Stimulated activated effector memory CD8-positive, alpha-beta T cell treated with anti-CD3 and anti-CD28 coated beads, Interleukin-12 subunit alpha, Interleukin-12 subunit beta, amount 100 ng/mL, for 72 hours (primary cell): ENCODE data around the gene FAM83C.

ENCODE experiments used
- ATAC-seq: fragments of 150-1000 bp; cut with Tn5 transposase; 2 replicates; pipeline ENCODE4 v1.10.0; 2021
- DNase-seq, 2 donors: peaks; one replicate each; pipeline ENCODE4 v3.0.0; 2021 to 2022; ENCODE audit warnings: low spot score in 2 of 2
- H3K27ac Mint-ChIP-seq: one replicate; pipeline ENCODE4 v1.8.0; 2022; ENCODE audit warnings: mild to moderate bottlenecking, mixed read lengths
- H3K36me3 Mint-ChIP-seq: one replicate; pipeline ENCODE4 v1.8.0; 2022; ENCODE audit warnings: mild to moderate bottlenecking, mixed read lengths
- H3K4me1 Mint-ChIP-seq: one replicate; pipeline ENCODE4 v1.8.0; 2022; ENCODE audit warnings: mixed read lengths
- H3K4me3 Mint-ChIP-seq: one replicate; pipeline ENCODE4 v1.8.0; 2022; ENCODE audit warnings: mild to moderate bottlenecking, mixed read lengths
- H3K9me3 Mint-ChIP-seq: one replicate; pipeline ENCODE4 v1.8.0; 2022; ENCODE audit warnings: mixed read lengths

FAM83C gene

DNA sequence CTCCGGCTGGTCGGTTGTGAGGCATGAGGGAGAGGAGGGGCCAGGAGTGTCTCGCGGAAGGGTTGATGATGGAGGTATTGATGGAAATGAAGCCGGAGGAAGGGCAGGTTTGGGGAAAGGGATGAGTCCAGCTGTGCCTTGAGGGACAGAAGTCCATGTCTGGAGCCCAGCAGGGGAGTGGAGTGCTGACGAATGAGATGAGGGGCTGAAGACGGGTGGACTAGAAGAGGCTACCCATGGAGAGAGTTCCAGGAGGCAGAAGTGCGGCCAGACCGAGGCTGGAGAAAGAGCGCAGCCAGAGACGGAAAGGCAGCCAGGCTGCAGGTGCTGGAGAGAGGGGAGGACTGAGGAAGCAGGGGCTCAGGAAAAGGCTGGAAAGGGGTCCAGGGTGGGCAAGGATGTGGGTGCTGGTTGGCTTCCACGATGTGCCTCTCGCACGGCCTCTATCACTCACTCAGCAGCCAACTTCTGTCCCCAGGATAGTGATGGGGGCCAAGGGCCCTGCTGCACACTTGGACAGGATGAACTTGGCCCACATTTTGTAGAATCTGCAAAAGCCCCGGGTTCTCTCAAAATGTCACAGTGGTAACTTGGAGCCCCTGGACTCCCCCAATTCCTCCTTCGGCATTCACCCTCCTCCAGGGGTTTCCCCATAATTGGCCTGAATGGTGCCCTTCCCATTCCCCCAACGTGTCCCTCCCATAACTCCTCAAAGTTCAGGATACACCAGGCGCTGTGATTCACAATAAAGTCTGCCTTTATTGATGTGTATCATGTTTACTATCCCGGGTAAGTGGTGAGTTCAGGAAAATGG, 7.0 kb downstream of the FAM83C start:
- Mint-ChIP-seq H3K4me1 (peaks cover 30% of the 10 kb centered on the region), H3K4me3 (peak overlapping the region; percentile 87), H3K36me3 (peaks cover 50% of the 10 kb centered on the region), H3K9me3 (no peaks in the 10 kb centered on the region), H3K27ac (peak overlapping the region; percentile 94)
- ATAC-seq: no peak
- DNase-seq: no peak

DNA sequence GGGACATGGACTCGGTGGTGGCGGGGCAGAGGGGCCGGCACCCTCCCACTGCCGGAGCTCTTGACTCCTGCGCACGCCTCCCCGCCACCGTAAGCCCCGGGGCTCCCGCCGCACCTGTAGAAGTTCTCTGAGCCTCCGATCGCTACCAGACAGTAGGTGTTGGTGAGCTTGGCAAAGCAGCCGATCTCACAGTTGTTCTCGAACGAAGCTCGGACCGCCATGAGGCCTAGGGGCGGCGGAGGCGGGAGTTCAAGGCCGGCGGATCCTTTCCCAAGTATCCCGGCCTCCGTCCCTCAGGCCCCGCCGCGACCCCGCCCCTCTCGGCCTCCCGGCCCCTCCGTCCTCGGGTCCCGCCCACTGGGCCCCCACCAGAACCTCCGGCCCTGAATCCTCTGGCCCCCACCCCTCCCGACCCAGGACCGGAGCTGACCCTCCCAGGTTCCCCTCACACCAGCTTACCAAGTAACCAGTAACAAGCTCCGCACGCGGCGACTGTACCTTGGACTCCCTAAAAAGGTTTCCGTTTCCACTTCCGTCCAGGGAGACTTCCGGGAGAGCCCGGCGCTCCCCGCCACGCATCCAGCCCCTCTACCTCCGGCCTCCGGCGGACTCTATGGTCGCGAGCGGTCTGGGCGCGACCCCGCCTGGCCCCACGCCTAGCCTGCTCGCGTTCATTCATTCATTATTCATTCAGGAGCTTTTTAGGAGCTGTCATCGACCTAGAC, 7.8 kb downstream of the FAM83C start, which contains the start of gene EIF6:
TSS of gene EIF6 (minus strand) at position 506 of the 725 bp plus-strand sequence. CDS start at position 221, 285 bp downstream.
- peaks cover 33% of the 10 kb centered on the region for H3K4me1 Mint-ChIP-seq
- peak within 1 kb of the TSS; percentile 87 for H3K4me3 Mint-ChIP-seq
- ATAC-seq (peak; percentile 87), DNase-seq (peak; percentile 67 to 89)
- H3K36me3 Mint-ChIP-seq: peaks cover 57% of the 10 kb centered on the region
- peak within 1 kb of the TSS; percentile 94 for H3K27ac Mint-ChIP-seq
- H3K9me3 Mint-ChIP-seq: no peaks in the 10 kb centered on the region

DNA sequence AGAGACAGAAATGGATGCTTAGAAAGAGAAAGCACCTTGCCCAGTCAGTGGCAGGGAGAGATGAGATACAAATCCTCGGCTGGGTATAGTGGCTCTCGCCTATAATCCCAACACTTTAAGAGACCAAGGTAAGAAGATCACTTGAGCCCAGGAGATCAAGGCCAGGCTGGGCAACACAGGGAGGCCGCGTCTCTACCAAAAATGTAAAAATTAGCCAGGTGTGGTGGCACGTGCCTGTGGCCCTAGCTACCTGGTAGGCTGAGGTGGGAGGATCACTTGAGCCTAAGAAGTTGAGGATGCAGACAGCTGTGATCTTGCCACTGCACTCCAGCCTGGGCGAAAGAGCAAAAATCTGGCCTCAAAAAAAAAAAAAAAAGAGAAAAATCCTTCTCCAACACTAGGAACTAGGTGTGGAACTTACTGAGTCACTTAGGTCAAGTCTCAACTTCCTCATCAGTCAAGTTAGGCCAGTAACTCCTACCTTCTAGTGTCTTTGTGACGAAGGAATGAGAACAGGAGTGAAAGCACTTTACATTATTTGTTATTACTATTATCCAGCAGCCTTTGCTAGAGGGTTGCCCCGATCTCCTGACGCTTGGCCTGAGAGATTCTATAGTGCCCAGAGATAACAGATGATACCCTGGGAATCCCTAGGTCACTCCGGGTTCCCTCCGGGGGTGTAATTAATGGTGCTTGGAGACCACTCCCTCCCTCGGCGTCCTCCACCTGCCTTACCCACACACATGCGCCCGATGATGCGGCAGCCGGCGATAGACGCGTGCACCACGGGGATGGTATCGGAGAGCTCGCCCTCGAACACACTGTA, 8.6 kb downstream of the FAM83C start:
- peak in 1 of 2 donors; percentile 59 for DNase-seq
- H3K4me3 Mint-ChIP-seq: peak overlapping the region; percentile 87

DNA sequence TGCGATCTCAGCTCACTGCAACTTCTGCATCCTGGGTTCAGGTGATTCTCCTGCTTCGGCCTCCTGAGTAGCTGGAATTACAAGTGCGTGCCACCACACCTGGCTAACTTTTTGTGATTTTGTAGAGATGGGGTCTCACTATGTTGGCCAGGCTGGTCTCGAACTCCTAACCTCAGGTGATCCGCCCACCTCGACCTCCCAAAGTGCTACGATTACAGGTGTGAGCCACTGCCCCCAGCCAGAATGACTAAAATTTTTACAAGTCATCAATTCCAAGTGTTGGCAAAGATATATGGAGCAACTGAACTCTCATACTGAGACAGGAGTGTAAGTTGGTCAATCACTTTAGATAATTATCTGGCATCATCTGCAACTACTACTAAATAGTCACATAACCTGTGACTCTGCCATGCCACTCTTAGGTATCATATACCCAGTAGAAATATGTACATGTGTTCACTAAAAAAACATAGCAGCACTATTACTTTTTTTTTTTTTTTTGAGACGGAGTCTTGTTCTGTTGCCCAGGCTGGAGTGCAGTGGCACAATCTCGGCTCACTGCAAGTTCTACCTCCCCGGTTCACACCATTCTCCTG, 10.6 kb downstream of the FAM83C start:
- Mint-ChIP-seq H3K36me3 (peaks cover 86% of the 10 kb centered on the region), H3K4me1 (peaks cover 52% of the 10 kb centered on the region), H3K9me3 (no peaks in the 10 kb centered on the region), H3K27ac (no peak overlapping the region), H3K4me3 (no peak overlapping the region)
- DNase-seq (no peak), ATAC-seq (no peak)

More for the DNA sequence above, 8.6 kb downstream of the FAM83C start:
- Mint-ChIP-seq H3K36me3 (peaks cover 65% of the 10 kb centered on the region), H3K4me1 (peaks cover 37% of the 10 kb centered on the region), H3K27ac (peak overlapping the region; percentile 94), H3K9me3 (no peaks in the 10 kb centered on the region)
- ATAC-seq: peak; percentile 54

DNA sequence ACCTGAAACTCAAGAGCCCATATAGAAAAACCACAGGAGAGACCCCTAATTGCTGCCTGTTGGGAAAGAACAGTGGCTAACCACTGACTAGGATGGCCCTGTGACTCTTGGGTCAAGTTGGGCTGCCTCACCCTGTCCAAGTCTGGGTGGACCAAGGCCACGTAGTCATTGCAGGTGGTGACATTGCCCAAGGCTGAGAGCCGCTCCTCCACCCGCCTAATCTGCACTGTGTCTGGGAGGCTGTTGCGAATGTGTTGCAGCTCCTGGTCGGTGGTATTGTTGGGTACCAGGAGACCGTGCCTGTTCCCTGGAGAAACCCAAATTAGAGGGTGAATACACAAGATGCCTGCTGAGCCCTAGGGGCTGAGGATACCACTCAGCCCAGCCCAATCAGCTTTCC, 11.7 kb downstream of the FAM83C start:
- H3K36me3 Mint-ChIP-seq: peaks cover 89% of the 10 kb centered on the region
- H3K4me1 Mint-ChIP-seq: peaks cover 54% of the 10 kb centered on the region
- no peak overlapping the region for H3K4me3 Mint-ChIP-seq

DNA sequence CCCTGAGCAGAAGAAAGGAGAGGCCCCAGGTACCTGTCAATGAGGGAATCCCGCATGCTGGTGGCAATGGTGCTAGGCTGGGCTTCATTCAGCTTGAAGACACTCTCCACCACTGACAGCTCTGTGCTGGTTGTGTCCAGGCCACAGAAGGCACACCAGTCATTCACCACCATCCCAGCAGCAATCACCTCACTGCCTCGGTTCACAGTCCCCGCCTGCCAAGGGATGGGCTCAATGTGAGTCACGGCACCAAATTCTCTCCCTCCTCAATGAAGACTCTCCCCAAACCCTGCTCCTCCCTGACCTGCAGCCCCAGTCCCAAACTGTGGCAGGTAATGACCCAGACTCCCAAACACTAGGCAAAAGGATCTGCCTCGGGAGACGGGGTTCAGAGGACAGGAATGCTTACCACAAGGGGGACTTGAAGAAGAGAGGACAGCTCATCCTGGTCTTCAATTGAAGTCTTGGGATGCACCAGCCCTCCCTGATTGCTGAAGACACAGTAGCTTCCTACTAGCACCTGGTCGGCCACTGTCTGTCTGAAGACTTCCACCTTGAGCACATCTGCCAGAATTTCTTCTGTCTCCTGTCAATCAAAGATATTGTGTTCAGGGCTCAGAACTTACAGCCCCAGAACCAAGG, 12.6 kb downstream of the FAM83C start:
- Mint-ChIP-seq H3K4me1 (peaks cover 48% of the 10 kb centered on the region), H3K4me3 (no peak overlapping the region)

More for the DNA sequence above, 11.7 kb downstream of the FAM83C start:
- peak overlapping the region; percentile 99 for H3K27ac Mint-ChIP-seq
- H3K9me3 Mint-ChIP-seq: no peaks in the 10 kb centered on the region
- no peak for ATAC-seq
- no peak for DNase-seq

DNA sequence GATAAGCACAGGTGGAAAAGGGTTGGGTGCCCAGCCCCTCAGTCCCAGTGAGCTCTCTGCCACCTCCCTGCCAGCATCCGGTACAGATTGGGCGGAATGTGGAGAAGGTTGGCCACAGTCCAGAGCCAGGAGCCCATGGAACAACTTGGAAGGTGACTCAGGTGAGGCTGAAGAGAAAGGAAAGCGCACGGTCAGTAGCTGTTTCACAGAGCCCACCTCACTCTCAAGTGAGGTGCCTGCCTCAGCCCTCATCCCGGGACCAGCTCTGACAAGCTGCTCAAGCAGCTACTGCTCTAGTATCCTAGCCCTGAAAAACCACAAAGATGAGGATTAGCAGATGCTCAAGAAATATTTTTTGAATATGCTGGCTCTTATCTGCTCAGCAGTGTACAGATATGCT, 13.2 kb downstream of the FAM83C start:
- Mint-ChIP-seq H3K27ac (peak overlapping the region; percentile 99), H3K9me3 (no peaks in the 10 kb centered on the region), H3K36me3 (peaks cover 87% of the 10 kb centered on the region), H3K4me1 (peaks cover 46% of the 10 kb centered on the region), H3K4me3 (no peak overlapping the region)
- ATAC-seq (no peak), DNase-seq (no peak)

More for the DNA sequence above, 12.6 kb downstream of the FAM83C start:
- Mint-ChIP-seq H3K36me3 (peaks cover 86% of the 10 kb centered on the region), H3K9me3 (no peaks in the 10 kb centered on the region), H3K27ac (peak overlapping the region; percentile 99)
- DNase-seq (no peak), ATAC-seq (no peak)

DNA sequence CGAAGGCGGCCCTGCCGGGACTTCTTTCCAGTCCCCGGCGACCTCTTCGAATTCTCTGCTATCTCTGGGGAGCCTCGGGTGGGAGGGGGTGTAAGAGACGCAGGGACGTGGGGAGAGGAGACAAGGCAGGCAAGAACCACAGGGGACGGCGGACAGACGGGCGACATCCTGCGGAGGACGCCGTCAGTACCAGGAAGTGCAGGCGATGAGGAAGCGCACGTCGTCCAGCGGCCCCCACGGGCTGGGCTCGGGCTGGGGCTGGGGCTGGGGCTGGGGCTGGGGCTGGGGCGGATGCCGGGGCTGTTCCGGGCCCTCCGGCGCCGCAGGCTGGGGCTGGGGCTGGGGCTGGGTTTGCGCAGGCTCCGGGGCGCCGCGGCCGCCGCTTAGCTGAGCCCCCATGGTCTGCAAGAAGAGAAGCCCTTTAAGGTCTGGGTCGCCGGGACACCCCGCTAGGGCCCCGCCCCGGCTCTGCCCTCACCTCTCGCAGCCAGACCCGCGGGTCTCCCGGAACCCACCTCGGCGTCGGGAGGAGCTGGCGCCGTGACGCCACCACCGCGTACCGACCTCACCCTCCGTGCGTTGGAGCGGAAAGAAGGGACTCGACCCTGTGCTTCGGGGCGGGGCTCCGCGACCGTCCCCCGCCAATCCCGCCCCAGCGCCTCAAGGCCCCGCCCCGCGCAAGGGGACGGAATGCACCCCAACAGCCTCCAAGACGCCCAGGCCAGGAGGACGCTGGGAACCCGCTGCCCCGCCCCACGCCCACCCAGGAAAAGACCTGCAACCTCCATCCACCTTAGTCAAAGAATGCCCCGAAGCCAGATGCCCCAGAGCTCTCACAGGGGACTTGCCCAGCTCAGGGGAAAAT, 14.5 kb downstream of the FAM83C start, which contains the start of gene MMP24OS:
TSS of gene MMP24OS (minus strand) at position 592 of the 865 bp plus-strand sequence. CDS start at position 399, 193 bp downstream.
- Mint-ChIP-seq H3K9me3 (no peaks in the 10 kb centered on the region), H3K27ac (peak within 1 kb of the TSS; percentile 99), H3K4me1 (peaks cover 38% of the 10 kb centered on the region), H3K36me3 (peaks cover 87% of the 10 kb centered on the region), H3K4me3 (peak within 1 kb of the TSS; percentile 99)
- DNase-seq (peak; percentile 77 to 92), ATAC-seq (peak; percentile 93)

DNA sequence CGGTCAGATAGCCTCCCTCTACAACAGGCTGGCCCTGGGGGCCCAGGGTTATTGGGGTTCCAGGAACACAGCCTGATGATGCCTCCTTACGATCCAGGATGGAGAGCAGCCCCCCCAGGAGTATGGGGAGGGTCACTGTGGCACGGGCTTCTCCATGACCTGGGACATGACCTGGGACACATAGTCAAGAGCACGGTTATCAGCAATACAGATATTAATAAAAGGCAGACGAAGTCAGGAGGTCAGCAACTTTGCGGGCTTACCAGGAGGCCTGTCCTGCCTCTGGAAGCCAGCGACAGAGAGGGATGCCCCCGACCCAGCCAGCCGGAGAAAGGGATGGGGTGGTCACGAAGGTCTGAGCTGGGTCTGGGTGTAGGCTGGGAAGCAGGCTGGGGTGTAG, 15.1 kb downstream of the FAM83C start:
- ATAC-seq (no peak), DNase-seq (no peak)
- Mint-ChIP-seq H3K36me3 (peaks cover 85% of the 10 kb centered on the region), H3K4me1 (peaks cover 38% of the 10 kb centered on the region), H3K4me3 (peak overlapping the region; percentile 99), H3K9me3 (no peaks in the 10 kb centered on the region), H3K27ac (peak overlapping the region; percentile 99)

DNA sequence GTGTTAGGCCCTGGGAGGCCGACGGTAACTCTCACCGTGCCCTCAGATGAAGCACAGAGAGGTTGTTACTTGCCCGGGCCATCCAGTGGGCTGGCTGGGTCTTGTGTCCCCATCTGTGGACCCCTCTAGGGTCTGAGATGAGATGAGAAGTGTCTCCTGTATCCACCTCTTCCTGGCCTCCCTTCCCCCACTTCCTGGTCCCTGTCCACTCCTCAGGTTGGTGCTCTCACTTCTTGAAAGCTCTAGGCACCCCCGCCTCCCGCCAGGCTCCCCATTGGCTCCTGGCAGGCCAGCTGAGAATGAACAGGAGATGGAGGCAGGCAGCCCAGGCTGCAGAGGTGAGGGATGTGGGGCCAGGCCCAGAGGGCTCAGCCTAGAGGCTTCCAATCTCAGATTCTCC, 15.8 kb downstream of the FAM83C start:
- H3K4me3 Mint-ChIP-seq: peak overlapping the region; percentile 99
- peaks cover 84% of the 10 kb centered on the region for H3K36me3 Mint-ChIP-seq
- peak overlapping the region; percentile 99 for H3K27ac Mint-ChIP-seq
- peaks cover 38% of the 10 kb centered on the region for H3K4me1 Mint-ChIP-seq
- no peak for DNase-seq
- H3K9me3 Mint-ChIP-seq: no peaks in the 10 kb centered on the region
- no peak for ATAC-seq

DNA sequence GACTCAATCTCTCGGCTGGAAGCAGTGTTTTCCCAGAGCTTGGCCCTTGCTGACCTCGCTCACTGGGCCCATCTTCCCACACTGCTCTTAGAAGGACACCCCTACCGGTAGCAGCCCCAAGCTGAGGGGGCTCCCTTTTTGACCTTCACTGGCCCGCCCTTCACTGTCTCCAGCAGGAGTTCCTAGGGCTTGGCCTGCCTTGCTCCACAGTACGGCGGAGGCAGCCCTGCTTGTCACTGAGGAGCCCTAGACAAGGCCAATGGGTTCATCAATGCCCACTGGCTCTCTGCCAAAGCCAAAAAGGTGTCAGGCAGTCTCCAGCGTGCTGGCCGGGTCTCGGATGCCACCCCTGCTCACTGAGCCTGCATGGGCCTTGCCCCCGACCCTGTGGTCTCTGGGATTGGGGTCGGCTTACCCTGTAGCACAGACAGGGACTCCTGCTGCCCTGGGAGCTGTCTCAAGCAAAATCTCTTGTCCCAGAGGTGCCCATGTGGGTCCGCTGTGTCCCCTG, 16.4 kb downstream of the FAM83C start:
- H3K4me3 Mint-ChIP-seq: peak overlapping the region; percentile 99

DNA sequence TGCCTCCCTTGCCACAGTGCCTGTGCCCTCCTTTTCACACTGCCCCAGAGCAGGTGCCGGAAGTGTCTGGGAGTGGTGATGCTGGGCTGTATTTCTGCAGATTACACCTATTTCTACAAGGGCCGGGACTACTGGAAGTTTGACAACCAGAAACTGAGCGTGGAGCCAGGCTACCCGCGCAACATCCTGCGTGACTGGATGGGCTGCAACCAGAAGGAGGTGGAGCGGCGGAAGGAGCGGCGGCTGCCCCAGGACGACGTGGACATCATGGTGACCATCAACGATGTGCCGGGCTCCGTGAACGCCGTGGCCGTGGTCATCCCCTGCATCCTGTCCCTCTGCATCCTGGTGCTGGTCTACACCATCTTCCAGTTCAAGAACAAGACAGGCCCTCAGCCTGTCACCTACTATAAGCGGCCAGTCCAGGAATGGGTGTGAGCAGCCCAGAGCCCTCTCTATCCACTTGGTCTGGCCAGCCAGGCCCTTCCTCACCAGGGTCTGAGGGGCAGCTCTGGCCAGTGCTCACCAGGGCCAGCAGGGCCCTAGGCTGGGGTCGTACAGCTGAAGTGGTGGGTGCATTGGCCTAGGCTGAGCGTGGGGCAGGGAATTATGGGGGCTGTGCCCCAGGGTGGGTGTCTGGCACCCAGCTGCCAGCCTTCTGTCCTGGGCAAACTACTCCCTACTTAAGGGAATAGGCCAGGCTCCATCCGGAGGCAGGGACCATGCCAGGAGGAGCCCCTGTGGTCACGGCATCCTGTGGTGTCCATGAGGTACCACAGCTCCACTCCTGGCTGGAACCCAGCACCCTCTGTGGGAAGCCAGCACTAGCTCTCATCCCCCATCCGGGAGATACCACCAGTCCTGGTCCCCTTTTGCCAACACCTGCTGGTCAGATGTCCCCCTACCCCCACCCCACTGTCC, 17.8 kb downstream of the FAM83C start:
- ATAC-seq: no peak
- H3K9me3 Mint-ChIP-seq: no peaks in the 10 kb centered on the region
- H3K4me1 Mint-ChIP-seq: peaks cover 49% of the 10 kb centered on the region
- peaks cover 83% of the 10 kb centered on the region for H3K36me3 Mint-ChIP-seq
- no peak overlapping the region for H3K4me3 Mint-ChIP-seq
- peak overlapping the region; percentile 61 for H3K27ac Mint-ChIP-seq
- no peak for DNase-seq

More for the DNA sequence above, 16.4 kb downstream of the FAM83C start:
- Mint-ChIP-seq H3K27ac (peak overlapping the region; percentile 99), H3K36me3 (peaks cover 84% of the 10 kb centered on the region), H3K4me1 (peaks cover 44% of the 10 kb centered on the region), H3K9me3 (no peaks in the 10 kb centered on the region)
- no peak for DNase-seq
- ATAC-seq: no peak
